HG03097 (cell line): ENCODE data around the gene CFB.
"Not testable (repeated sequence)": the region's sequence is repeated elsewhere in the genome, so short reads cannot be mapped to it uniquely, and the experiment has no call there.

Source experiments
- ATAC-seq: cut with Tn5 transposase; IDR thresholded peaks from one replicate; pipeline ENCODE4 v1.9.1; 2021; ENCODE audit not compliant: unreplicated experiment, low FRiP score

CFB gene

GRCh38 chr6:31911826-31912585, 33.9 kb upstream of the CFB start:
- ATAC-seq, result no peak

GRCh38 chr6:31915351-31915750, 30.5 kb upstream of the CFB start:
- no peak for ATAC-seq

- no peak for ATAC-seq
Measured at GRCh38 chr6:31915756-31916155, 30.1 kb upstream of the CFB start.

GRCh38 chr6:31918069-31918720, 27.7 kb upstream of the CFB start:
- no peak for ATAC-seq

GRCh38 chr6:31919624-31920303, 26.1 kb upstream of the CFB start:
- no peak for ATAC-seq

GRCh38 chr6:31920811-31921210, 25.1 kb upstream of the CFB start:
- ATAC-seq, result no peak

- ATAC-seq, result no peak
Measured at GRCh38 chr6:31922942-31923341, 23.0 kb upstream of the CFB start.

- no peak for ATAC-seq
Measured at GRCh38 chr6:31927242-31927862, 18.5 kb upstream of the CFB start, which contains the start of gene C2. TSS of gene C2 (plus strand) at chr6:31927717. CDS start at chr6:31927753, 36 bp downstream.

- no peak for ATAC-seq
Measured at GRCh38 chr6:31927863-31928671, 17.8 kb upstream of the CFB start.

GRCh38 chr6:31928672-31928939, 17.3 kb upstream of the CFB start:
- no peak for ATAC-seq

- ATAC-seq, result no peak
Measured at GRCh38 chr6:31930962-31931361, 14.9 kb upstream of the CFB start.

- ATAC-seq, result not testable (repeated sequence)
Measured at GRCh38 chr6:31932137-31932536, 13.8 kb upstream of the CFB start.

GRCh38 chr6:31933537-31933936, 12.4 kb upstream of the CFB start:
- no peak for ATAC-seq

GRCh38 chr6:31935021-31935420, 10.9 kb upstream of the CFB start:
- ATAC-seq, result no peak

GRCh38 chr6:31935823-31936222, 10.1 kb upstream of the CFB start:
- ATAC-seq, result no peak

- ATAC-seq, result no peak
Measured at GRCh38 chr6:31940256-31940664, 5.6 kb upstream of the CFB start.

GRCh38 chr6:31943742-31944141, 2.2 kb upstream of the CFB start:
- no peak for ATAC-seq

- ATAC-seq, result no peak
Measured at GRCh38 chr6:31945154-31945506, 765 bp upstream of the CFB start.

GRCh38 chr6:31946370-31946885, 533 bp downstream of the CFB start:
- no peak for ATAC-seq

- no peak for ATAC-seq
Measured at GRCh38 chr6:31947070-31947675, 1.3 kb downstream of the CFB start.
